Erythroblast (primary cell): ENCODE data around the gene FOXN1.

Experiments
- GATA1 ChIP-seq: IDR thresholded peaks from 2 replicates; pipeline ENCODE4 v1.6.1; 2011; ENCODE audit warnings: low read depth, mild to moderate bottlenecking, control low read depth, low read length, moderate library complexity
- POLR2A ChIP-seq: IDR thresholded peaks from 2 replicates; pipeline ENCODE4 v1.6.1; 2011; ENCODE audit warnings: mild to moderate bottlenecking, low read length

DNA sequence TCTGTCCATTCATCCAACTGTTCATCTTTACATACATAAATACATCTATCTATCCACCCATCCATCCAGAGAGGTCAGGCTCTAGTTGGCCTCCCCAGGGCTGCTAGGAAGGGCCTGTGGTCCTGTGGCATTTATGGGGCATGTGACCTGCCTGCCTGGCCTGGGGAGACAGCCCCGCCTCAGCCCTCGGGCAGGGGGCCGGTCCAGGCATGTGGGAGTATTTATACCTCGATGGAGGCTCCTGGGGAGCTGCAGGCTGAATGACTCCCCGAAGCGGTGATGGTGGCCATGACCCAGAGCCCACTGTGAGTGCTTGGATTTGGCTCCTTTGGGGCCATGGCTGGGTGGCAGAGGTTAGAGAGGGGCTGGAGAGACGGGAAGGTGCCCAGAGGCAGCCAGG is 7.3 kb downstream of the FOXN1 start:
- TF ChIP-seq POLR2A = no peak
- no peak for TF ChIP-seq GATA1
